H54 (cell line): ENCODE data around the gene NCAPH2.
"Not testable (repeated sequence)": the region's sequence is repeated elsewhere in the genome, so short reads cannot be mapped to it uniquely, and the experiment has no call there.

Source experiments
- DNase-seq: peaks from one replicate; pipeline ENCODE4 v3.0.0; 2011; ENCODE audit warnings: low spot score, mixed read lengths; ENCODE audit not compliant: insufficient read length
- FAIRE-seq: peaks from 3 replicates; lab custom pipeline; 2011; peaks lifted over from hg19 to GRCh38; lab: Jason Lieb, UNC
- POLR2A ChIP-seq: IDR thresholded peaks from 2 replicates; pipeline ENCODE4 v1.6.1; 2011; ENCODE audit warnings: low read depth, mild to moderate bottlenecking, low read length

NCAPH2 gene

DNA sequence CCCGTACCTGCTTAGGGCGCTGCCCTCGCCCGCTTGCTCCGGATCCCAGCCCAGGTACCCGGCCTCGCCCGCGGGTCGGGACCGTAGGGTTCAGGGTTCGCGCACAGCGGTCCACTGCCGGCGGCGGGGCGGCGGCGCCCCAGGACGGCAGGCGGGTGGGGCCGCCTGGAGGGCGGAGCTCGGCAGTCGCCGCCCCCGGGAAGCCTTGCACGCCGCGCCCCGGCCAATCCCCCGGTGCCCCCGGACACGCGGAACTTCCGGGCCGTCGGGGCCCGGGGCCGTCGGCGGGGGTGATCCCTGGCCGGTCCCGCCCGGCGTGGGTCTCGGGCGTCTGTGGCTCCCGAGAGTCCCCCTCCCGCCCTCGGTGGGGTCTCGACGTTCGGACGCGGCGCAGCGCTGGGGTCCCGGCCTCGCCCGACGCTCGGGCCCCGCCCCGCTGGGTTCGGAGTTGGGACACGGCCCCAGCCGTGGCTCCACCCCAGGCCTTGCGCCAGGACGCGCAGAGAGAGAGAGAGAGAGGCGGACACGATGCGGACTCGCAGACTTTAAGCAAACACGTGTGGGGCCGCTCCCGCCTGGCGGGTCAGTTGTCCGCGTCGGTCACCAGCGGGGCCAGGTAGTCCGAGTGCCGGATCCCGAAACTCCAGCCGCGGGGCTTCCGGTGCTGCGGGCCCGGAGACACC lies 22.0 kb downstream of the NCAPH2 start, which contains the start of gene TYMP:
Gene TYMP (minus strand): TSS at position 116 of the 683 bp plus-strand sequence. CDS start 303 bp downstream, outside the sequence.
- FAIRE-seq = no peak
- no peak for TF ChIP-seq POLR2A
- DNase-seq = no peak

DNA sequence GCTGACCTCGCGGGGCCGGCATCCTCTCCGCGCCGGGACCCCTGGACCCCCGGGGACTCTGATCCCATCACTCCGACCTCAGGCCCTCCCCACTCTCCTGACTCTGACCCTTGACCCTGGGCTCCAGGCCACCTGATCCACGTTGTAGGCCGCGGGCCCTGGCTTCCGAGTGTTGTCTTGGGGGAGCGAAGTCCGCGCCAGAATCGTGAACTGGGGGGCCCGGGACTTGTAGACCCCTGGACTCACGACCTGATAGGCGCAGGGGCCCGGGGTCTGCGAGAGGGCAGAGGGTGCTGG lies 22.5 kb downstream of the NCAPH2 start:
- DNase-seq = no peak
- no peak for TF ChIP-seq POLR2A
- FAIRE-seq = no peak

DNA sequence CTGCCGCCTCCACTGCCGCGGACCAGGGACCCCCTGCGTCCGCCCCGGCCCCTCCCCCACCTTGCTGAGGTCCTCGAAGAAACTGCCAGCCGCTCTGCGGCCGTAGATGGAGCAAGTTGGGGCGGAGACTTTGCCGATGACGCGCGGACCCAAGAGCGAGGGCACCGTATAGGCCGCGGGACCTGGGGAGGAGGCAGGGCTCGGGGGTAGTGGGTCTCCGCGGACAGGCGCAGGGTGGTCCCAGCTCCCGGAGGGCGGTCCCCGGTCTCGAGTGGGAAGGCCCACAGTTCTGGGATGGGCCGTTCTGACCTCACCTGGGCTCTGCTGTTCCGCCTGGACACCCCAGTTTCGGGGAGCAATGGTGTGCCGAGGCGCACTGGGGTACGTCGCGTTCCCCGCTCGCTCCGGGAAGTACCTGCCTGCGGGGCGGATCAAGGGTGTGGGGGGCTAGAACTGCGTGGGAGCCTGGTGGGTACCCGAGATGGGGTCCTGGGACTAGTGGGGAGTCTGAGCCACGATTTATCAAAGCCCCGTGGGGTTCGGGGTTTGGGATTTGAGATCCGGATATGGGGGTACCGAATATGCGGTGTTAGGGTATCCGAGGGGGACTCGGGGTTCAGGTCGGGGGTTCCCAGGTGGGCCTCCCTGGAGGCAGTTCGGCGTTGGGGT lies 23.0 kb downstream of the NCAPH2 start:
- FAIRE-seq = no peak
- no peak for DNase-seq
- no peak for TF ChIP-seq POLR2A

DNA sequence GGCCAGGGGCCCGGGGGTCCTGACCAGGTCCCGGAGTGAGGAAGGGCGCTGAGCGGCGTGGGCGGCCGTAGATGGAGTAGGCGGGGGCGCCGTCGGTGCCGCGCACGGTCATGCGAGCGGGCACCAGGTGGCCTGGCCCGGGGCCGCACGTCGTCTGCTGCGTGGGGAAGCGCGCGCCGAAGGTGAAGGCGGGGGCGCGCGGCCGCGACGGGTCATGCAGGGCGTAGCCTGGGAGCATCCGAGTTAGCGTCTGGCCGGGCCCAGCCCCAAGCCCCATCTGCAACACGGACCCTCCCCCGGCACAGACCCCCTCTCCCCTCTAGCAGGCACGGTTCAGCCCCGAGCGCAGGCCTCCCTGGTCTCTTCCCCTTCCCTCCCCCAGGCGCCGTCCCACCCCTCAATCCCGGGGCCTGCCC lies 23.5 kb downstream of the NCAPH2 start:
- TF ChIP-seq POLR2A = 0 out of 2 replicates have a peak, but pooled peaks have one; percentile 18
- FAIRE-seq (no peak), DNase-seq (no peak)

DNA sequence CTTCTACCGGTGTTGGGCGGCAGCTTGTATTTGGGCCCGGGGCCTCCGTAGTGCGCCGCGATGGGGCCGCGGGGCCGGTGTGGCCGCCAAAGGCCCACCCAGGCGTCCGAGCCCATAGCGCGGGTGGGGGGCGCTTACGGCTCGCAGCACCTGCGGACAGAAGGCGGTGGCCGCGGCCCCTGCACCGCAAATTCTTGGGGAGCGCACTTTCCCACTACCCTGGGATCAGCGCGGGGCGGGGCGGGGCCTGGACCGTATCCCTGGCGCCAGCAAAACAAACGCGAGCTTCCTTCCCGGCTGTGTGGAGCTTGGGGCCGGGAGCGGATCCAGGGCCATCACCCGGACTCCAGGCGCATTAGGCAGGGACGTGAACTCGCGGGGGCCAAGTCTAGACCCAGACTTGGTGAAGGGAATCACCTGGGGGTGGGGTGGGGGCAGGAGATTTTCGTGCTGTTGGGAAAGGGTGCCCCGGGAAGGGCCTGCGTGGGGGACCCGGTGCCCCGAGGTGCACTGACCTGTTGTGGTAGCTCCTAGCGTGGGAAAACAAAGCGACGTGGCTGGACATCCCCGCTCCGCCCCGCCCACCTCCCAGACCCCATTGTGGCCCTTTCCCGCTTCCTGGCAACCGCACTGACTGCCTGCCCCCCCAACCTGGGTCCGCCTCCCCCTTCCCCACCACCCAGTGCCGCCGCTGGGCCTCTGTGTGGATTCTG lies 24.1 kb downstream of the NCAPH2 start:
- no peak for DNase-seq
- TF ChIP-seq POLR2A = no peak
- no peak for FAIRE-seq

DNA sequence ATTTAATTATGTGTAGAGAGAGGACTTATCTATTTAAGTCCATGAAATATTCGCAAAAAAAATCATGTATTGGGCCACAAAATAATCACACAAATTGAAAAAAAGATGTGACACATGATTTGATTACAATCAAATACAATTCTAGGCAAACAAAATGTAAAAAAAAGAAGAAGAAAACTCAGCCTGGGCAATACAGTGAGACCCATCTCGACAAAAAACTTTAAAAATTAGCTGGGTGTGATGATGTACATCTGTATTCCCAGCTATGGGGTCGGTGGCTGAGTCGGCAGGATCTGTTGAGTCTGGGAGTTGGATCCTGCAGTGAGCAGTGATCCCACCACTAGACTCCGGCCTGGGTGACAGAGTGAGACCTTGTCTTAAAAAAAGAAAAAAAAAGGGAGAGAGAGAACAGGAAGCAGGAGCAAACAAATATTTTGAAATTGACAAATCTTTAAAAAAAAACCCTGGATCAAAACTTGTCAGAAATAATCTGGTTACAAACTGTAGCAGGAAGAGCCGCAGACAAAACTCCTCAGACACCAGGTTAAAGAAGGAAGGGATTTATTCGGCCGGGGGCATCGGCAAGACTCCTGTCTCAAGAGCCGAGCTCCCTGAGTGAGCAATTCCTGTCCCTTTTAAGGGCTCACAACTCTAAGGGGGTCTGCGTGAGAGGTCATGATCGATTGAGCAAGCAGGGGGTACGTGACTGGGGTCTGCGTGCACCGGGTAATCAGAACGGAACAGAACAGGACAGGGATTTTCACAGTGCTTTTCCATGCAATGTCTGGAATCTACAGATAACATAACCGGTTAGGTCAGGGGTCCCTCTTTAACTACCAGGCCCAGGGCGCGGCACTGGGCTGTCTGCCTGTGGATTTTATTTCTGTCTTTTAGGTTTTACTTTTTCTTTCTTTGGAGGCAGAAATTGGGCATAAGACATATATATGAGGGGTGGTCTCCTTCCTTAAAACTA lies 25.1 kb downstream of the NCAPH2 start:
- no peak for TF ChIP-seq POLR2A
- FAIRE-seq (no peak), DNase-seq (no peak)

DNA sequence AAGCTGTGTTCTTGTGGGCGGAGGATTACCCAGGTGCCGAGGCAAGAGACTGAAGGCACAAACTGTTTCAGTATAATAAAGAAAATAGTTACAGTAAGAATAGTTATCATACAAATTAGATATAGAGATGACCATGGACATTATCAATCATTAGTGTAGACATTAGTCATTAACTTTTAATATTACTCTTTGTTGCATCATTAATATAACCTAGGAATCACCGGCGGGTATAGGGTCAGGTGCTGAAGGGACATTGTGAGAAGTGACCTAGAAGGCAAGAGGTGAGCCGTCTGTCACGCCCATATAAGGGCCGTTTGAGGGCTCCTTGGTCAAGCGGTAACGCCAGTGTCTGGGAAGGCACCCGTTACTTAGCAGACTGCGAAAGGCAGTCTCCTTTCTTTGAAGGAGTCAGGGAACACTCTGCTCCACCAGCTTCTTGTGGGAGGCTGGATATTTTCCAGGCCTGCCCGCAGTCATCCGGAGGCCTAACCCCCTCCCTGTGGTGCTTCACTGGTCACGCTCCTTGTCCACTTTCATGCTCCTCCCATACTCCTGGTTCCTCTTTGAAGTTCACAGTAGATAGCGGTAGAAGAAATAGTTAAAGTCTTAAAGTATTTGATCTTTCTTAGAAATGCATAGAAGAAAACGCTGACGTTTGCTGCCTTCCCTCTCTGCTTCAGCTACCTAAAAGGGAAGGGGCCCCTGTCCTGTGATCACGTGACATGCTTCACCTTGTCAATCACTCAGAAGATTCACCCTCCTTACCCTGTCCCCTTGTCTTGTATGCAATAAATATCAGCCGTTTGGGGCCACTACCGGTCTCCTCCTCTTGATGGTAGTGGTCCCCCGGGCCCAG lies 26.1 kb downstream of the NCAPH2 start:
- FAIRE-seq = not testable (repeated sequence)

DNA sequence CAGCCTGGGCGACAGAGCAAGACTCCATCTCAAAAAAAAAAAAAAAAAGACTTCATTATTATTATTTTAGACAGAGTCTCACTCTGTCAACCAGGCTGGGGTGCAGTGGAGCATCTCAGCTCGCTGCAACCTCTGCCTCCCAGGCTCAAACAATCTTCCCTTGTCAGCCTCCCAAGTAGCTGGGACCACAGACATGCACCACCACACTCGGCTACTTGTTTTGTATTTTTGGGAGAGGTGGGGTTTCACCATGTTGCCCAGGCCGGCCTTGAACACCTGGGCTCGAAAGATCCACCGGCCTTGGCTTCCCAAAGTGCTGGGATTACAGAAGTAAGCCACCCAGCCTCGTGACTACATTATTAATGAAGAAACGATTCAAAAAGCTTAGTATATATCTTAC lies 27.1 kb downstream of the NCAPH2 start:
- no peak for FAIRE-seq
- no peak for DNase-seq
- TF ChIP-seq POLR2A = no peak

More for the DNA sequence above, 26.1 kb downstream of the NCAPH2 start:
- DNase-seq = not testable (repeated sequence)

DNA sequence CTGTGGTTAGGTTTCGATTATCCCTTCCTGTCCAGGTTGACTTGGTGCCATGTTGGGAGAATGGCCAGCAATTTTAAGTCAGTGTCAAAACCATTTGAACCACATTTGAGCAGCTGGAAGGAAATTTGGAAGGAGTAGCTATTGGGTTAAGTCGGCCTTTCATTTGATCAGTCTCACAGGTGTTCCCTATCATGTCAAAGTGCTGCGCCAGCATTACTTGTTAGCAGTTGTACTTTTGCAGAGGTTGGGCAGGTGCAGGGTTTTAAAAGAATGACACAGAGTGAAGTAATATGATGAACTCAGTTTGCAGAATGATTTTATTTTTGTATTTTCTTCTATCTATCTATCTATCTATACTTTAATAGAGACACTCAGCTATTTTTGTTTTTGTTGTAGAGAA lies 28.2 kb downstream of the NCAPH2 start:
- DNase-seq = no peak
- FAIRE-seq = no peak
- TF ChIP-seq POLR2A = no peak

DNA sequence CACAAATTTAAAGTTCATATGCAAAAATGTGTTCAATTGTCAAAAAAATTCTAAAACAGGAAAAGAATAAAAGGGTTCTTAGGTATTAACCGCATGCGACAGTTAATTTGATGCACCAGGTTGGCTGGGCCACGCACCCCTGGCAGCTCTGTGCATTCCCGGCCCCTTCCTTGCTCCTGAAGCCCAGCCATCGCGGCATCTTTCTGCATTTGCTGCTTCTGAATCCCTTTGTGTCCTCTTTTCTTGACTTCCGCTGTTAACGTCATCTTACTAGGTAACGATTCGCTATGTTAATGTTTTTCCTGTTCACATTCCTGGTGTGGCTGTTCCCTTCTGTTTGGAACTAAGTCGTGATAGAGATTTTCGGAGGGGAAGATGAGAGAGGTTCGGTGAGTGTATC lies 29.7 kb downstream of the NCAPH2 start:
- DNase-seq (no peak), FAIRE-seq (no peak)
- TF ChIP-seq POLR2A = no peak

DNA sequence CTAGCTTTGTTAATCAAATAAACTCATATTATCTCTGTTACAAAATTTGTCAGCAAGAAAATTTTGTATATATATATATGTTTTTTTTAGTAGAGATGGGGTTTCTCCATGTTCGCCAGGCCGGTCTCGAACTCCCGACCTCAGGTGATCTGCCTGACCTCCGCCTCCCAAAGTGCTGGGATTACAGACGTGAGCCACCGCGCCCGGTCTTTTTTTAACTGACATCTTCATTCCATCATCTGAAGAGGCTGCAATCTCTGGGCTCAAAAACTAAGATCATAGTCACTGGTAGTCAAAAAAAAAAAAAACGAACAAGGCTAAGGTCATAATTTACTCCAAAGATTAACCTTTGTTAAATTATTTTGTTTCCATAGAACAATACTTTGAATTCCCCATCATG lies 32.4 kb downstream of the NCAPH2 start:
- DNase-seq = no peak
- no peak for FAIRE-seq
- TF ChIP-seq POLR2A = no peak

DNA sequence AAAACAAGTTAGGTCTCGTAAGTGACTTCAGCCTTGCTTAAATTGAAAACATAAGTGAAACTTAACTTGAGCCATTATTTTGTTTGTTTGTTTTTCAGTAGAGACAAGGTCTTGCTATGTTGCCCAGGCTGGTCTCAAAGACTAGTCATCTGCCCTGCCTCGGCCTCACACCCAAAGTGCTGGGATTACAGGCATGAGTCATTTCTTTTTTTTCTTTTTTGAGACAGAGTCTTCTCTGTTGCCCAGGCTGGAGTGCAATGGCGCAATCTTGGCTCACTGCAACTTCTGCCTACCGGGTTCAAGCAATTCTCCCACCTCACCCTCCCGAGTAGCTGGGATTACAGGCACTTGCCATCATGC lies 33.6 kb downstream of the NCAPH2 start:
- FAIRE-seq, DNase-seq: not testable (repeated sequence)
